Astrocyte of the cerebellum (primary cell): ENCODE results near the gene SGMS2.

Source experiments
- DNase-seq: peaks from one replicate; pipeline ENCODE4 v3.0.0-alpha.2; 2011; ENCODE audit warnings: low read depth
- H3K4me3 ChIP-seq: 2 replicates; pipeline ENCODE4 v1.5.1; 2011; ENCODE audit warnings: mild to moderate bottlenecking, low read depth, low read length, moderate library complexity
- CTCF ChIP-seq: IDR thresholded peaks from 2 replicates; pipeline ENCODE4 v1.5.1; 2012; ENCODE audit warnings: low read length, low read depth, moderate library complexity, mild to moderate bottlenecking; ENCODE audit errors: missing control alignments
- in situ Hi-C: cut with HindIII; loops from 2 replicates; pipeline ENCODE4 v1.10.0; 2017; ENCODE audit warnings: low sequenced_read_pairs

SGMS2 gene

GRCh38 chr4:107862658-107863057, 37.9 kb downstream of the SGMS2 start:
- DNase-seq: no peak
- no peak for TF ChIP-seq CTCF
- in situ Hi-C loops: no loop called here

GRCh38 chr4:107863416-107863815, 38.7 kb downstream of the SGMS2 start:
- DNase-seq: no peak
- no peak overlapping the region for H3K4me3 ChIP-seq
- TF ChIP-seq CTCF: no peak
- in situ Hi-C loops: no loop called here

More at GRCh38 chr4:107862658-107863057, 37.9 kb downstream of the SGMS2 start:
- H3K4me3 ChIP-seq: no peak overlapping the region

- no peak overlapping the region for H3K4me3 ChIP-seq
- DNase-seq: no peak
- no peak for TF ChIP-seq CTCF
Observed at GRCh38 chr4:107863850-107864371, 39.2 kb downstream of the SGMS2 start.

GRCh38 chr4:107866726-107867125, 42.0 kb downstream of the SGMS2 start:
- DNase-seq: no peak
- no peak for TF ChIP-seq CTCF
- no peak overlapping the region for H3K4me3 ChIP-seq
- in situ Hi-C loops: no loop called here

More at GRCh38 chr4:107863850-107864371, 39.2 kb downstream of the SGMS2 start:
- in situ Hi-C loops: no loop called here

- in situ Hi-C loops: no loop called here
- DNase-seq: no peak
- H3K4me3 ChIP-seq: no peak overlapping the region
- no peak for TF ChIP-seq CTCF
Observed at GRCh38 chr4:107870236-107870635, 45.5 kb downstream of the SGMS2 start.

GRCh38 chr4:107870916-107871786, 46.4 kb downstream of the SGMS2 start:
- no peak overlapping the region for H3K4me3 ChIP-seq
- TF ChIP-seq CTCF: no peak
- in situ Hi-C loops: no loop called here
- DNase-seq: no peak
